GM23338 (cell line): ENCODE measurements around the gene CPM. TPM values are rescaled to one million over a fixed set of nuclear protein-coding genes. Genes with fewer than 3 reads are reported as not detected.

Experiments used
- ATAC-seq: fragments of 200-7000 bp; cut with Tn5 transposase; 3 replicates; pipeline ENCODE4 v1.9.1; 2020
- DNase-seq: peaks from one replicate; pipeline ENCODE4 v3.0.0-alpha.2; 2015; ENCODE audit warnings: low spot score
- H2AFZ ChIP-seq: fragments of 200-600 bp; sonication (generic); 2 replicates; pipeline ENCODE4 v1.8.0; 2016; ENCODE audit warnings: antibody characterized with exemption, mild to moderate bottlenecking, moderate library complexity
- H3F3A ChIP-seq: fragments of 200-600 bp; sonication (generic); replicated peaks from 2 replicates; pipeline ENCODE4 v1.8.0; 2017; ENCODE audit warnings: antibody characterized with exemption, mixed run types, low read depth
- H3K27ac ChIP-seq: fragments of 200-600 bp; sonication (generic); 2 replicates; pipeline ENCODE4 v1.6.1; 2016; ENCODE audit warnings: low read depth
- H3K27me3 ChIP-seq: fragments of 200-600 bp; sonication (generic); 2 replicates; pipeline ENCODE4 v1.8.0; 2016; ENCODE audit warnings: mild to moderate bottlenecking, mixed run types, moderate library complexity; ENCODE audit not compliant: insufficient read depth
- H3K36me3 ChIP-seq: fragments of 200-600 bp; sonication (generic); 2 replicates; pipeline ENCODE4 v1.8.0; 2016; ENCODE audit warnings: mild to moderate bottlenecking; ENCODE audit not compliant: insufficient read depth
- H3K4me1 ChIP-seq: fragments of 200-600 bp; sonication (generic); 2 replicates; pipeline ENCODE4 v1.8.0; 2016; ENCODE audit warnings: mild to moderate bottlenecking, moderate library complexity; ENCODE audit not compliant: insufficient read depth
- H3K4me2 ChIP-seq: fragments of 200-600 bp; sonication (generic); 2 replicates; pipeline ENCODE4 v1.7.1; 2017; ENCODE audit warnings: mixed run types
- H3K4me3 ChIP-seq: fragments of 200-600 bp; sonication (generic); 2 replicates; pipeline ENCODE4 v1.6.1; 2016; ENCODE audit warnings: mixed run types
- H3K79me2 ChIP-seq: fragments of 200-600 bp; sonication (generic); replicated peaks from 2 replicates; pipeline ENCODE4 v1.8.0; 2017; ENCODE audit warnings: mild to moderate bottlenecking; ENCODE audit not compliant: insufficient read depth
- H3K9me2 ChIP-seq: fragments of 200-600 bp; sonication (generic); 2 replicates; pipeline ENCODE4 v1.8.0; 2017; ENCODE audit not compliant: insufficient read depth
- H4K20me1 ChIP-seq: fragments of 200-600 bp; sonication (generic); replicated peaks from 2 replicates; pipeline ENCODE4 v1.8.0; 2017; ENCODE audit warnings: mild to moderate bottlenecking; ENCODE audit not compliant: insufficient read depth
- H3K27ac Mint-ChIP-seq: 2 replicates; pipeline ENCODE4 v1.8.0; 2020; ENCODE audit warnings: inconsistent platforms, mild to moderate bottlenecking, moderate library complexity, mixed read lengths
- H3K27me3 Mint-ChIP-seq: 3 replicates; pipeline ENCODE4 v1.8.0; 2022; ENCODE audit warnings: low read depth, mild to moderate bottlenecking, moderate library complexity, mixed read lengths, inconsistent platforms; ENCODE audit not compliant: insufficient read depth, poor library complexity
- H3K36me3 Mint-ChIP-seq: 3 replicates; pipeline ENCODE4 v1.8.0; 2021; ENCODE audit warnings: low read depth, mild to moderate bottlenecking, inconsistent platforms, moderate library complexity, mixed read lengths
- H3K4me1 Mint-ChIP-seq: 3 replicates; pipeline ENCODE4 v1.8.0; 2020; ENCODE audit warnings: mild to moderate bottlenecking, inconsistent platforms, mixed read lengths
- H3K4me3 Mint-ChIP-seq: 3 replicates; pipeline ENCODE4 v1.8.0; 2021; ENCODE audit warnings: moderate library complexity, mild to moderate bottlenecking, inconsistent platforms, mixed read lengths
- H3K9me3 Mint-ChIP-seq: 3 replicates; pipeline ENCODE4 v1.8.0; 2020; ENCODE audit warnings: moderate library complexity, mild to moderate bottlenecking, inconsistent platforms, mixed read lengths
- CREB1 ChIP-seq: fragments of 250-450 bp; sonication (Bioruptor Pico); IDR thresholded peaks from 2 replicates; pipeline ENCODE4 v1.5.0; 2020; ENCODE audit warnings: low read depth, mild to moderate bottlenecking, moderate library complexity
- EZH2 ChIP-seq: fragments of 200-600 bp; sonication (generic); IDR thresholded peaks from one replicate; pipeline ENCODE4 v1.8.0; 2017; ENCODE audit warnings: antibody characterized with exemption, mild to moderate bottlenecking, low read depth; ENCODE audit not compliant: unreplicated experiment
- EZH2phosphoT487 ChIP-seq: fragments of 200-600 bp; sonication (generic); IDR thresholded peaks from one replicate; pipeline ENCODE4 v1.8.1; 2018; ENCODE audit warnings: antibody characterized with exemption; ENCODE audit not compliant: unreplicated experiment
- JUNB ChIP-seq: IDR thresholded peaks from one replicate; pipeline ENCODE4 v1.6.1; 2016; ENCODE audit warnings: antibody characterized with exemption; ENCODE audit not compliant: unreplicated experiment
- NANOG ChIP-seq: IDR thresholded peaks from 2 replicates; pipeline ENCODE4 v1.6.1; 2016; ENCODE audit warnings: antibody characterized with exemption, borderline replicate concordance
- POLR2AphosphoS5 ChIP-seq: IDR thresholded peaks from 2 replicates; pipeline ENCODE4 v1.6.1; 2016; ENCODE audit warnings: antibody characterized with exemption, low read depth
- REST ChIP-seq: IDR thresholded peaks from one replicate; pipeline ENCODE4 v1.6.1; 2018; ENCODE audit warnings: antibody characterized with exemption; ENCODE audit not compliant: unreplicated experiment
- STAT1 ChIP-seq: IDR thresholded peaks from one replicate; pipeline ENCODE4 v1.6.1; 2016; ENCODE audit warnings: antibody characterized with exemption; ENCODE audit not compliant: unreplicated experiment
- ZNF114 ChIP-seq: fragments of 250-450 bp; sonication (Bioruptor Pico); IDR thresholded peaks from 2 replicates; pipeline ENCODE4 v1.5.0; 2020; ENCODE audit warnings: mild to moderate bottlenecking, moderate library complexity
- ZNF331 ChIP-seq: fragments of 250-450 bp; sonication (Bioruptor Pico); IDR thresholded peaks from 2 replicates; pipeline ENCODE4 v1.5.0; 2020; ENCODE audit warnings: low read depth, mild to moderate bottlenecking, moderate library complexity
- ZNF462 ChIP-seq: fragments of 250-450 bp; sonication (Bioruptor Pico); IDR thresholded peaks from 2 replicates; pipeline ENCODE4 v1.5.0; 2020; ENCODE audit warnings: mild to moderate bottlenecking, moderate library complexity
- polyA plus RNA-seq: library from polyadenylated mRNA; unstranded; fragments of >200 nt; fragmentation: Nextera tagmentation; extraction: Ambion mirVana; gene quantifications from 2 replicates; pipeline ENCODE4 v1.2.1, GENCODE V29; 2016
- total RNA-seq: library from RNA; depleted of rRNA; stranded (reverse); fragments of >200 nt; shearing (Covaris generic); gene quantifications from 2 replicates; pipeline ENCODE4 v1.2.3, GENCODE V29; 2014
- TF ChIP-seq, protein P1 (sequence below), 2 experiments: fragments of 200-600 bp in 1 of 2; sonication (generic) in 1 of 2; conservative IDR thresholded peaks; 2 replicates each; pipeline versions ENCODE4 v1.5.1 to v1.6.1; 2016 to 2017; ENCODE audit warnings: antibody characterized with exemption in 2 of 2, low read depth in 2 of 2, mild to moderate bottlenecking in 2 of 2, moderate library complexity in 1 of 2
- TF ChIP-seq, protein P2 (sequence below): IDR thresholded peaks from 2 replicates; pipeline ENCODE4 v1.6.1; 2016; ENCODE audit warnings: antibody characterized with exemption

Gene CPM
- total and polyA plus RNA-seq, 2 experiments from 2014 or later: 0.37 to 5.8 TPM

DNA sequence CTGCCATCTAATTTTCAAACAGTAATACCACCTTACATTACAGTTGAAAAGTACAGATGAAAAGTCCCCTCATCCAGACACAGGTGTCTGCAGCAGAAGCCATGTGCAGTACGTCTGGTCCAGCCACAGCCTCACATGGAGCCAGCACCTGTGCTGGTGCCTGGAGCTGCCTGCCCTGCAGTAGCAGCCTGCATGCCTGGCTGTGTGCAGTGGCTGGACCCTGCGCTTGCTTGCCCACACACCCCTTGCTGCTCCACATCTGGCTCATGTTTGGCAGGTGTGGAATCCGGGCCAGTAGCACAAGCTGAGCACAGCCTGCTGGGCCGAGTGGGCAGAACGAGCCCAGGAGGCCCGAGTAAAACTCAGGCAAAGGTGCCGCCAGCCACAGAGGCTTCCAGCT is 21.8 kb upstream of the CPM start:
- Histone ChIP-seq H3F3A (no peaks in the 10 kb centered on the region), H3K9me2 (no peaks in the 10 kb centered on the region), H3K27ac (no peak overlapping the region), H3K79me2 (no peaks in the 10 kb centered on the region), H3K27me3 (no peaks in the 10 kb centered on the region), H3K4me1 (no peaks in the 10 kb centered on the region), H4K20me1 (no peaks in the 10 kb centered on the region), H3K4me2 (no peak overlapping the region), H2AFZ (no peak overlapping the region), H3K4me3 (no peak overlapping the region), H3K36me3 (no peaks in the 10 kb centered on the region)
- ATAC-seq (no peak), DNase-seq (no peak)
- Mint-ChIP-seq H3K4me1 (no peaks in the 10 kb centered on the region), H3K36me3 (peaks cover 12% of the 10 kb centered on the region), H3K4me3 (no peak overlapping the region), H3K27me3 (no peaks in the 10 kb centered on the region), H3K27ac (no peak overlapping the region), H3K9me3 (peaks cover 16% of the 10 kb centered on the region)
- TF ChIP-seq REST (no peak), ZNF114 (CRISPR knock-in tag) (no peak), CREB1 (CRISPR knock-in tag) (no peak), JUNB (no peak), EZH2 (no peak), STAT1 (no peak), ZNF462 (CRISPR knock-in tag) (no peak), NANOG (no peak), POLR2AphosphoS5 (no peak), ZNF331 (CRISPR knock-in tag) (no peak), EZH2phosphoT487 (no peak)
- TF ChIP-seq, protein P1, sequence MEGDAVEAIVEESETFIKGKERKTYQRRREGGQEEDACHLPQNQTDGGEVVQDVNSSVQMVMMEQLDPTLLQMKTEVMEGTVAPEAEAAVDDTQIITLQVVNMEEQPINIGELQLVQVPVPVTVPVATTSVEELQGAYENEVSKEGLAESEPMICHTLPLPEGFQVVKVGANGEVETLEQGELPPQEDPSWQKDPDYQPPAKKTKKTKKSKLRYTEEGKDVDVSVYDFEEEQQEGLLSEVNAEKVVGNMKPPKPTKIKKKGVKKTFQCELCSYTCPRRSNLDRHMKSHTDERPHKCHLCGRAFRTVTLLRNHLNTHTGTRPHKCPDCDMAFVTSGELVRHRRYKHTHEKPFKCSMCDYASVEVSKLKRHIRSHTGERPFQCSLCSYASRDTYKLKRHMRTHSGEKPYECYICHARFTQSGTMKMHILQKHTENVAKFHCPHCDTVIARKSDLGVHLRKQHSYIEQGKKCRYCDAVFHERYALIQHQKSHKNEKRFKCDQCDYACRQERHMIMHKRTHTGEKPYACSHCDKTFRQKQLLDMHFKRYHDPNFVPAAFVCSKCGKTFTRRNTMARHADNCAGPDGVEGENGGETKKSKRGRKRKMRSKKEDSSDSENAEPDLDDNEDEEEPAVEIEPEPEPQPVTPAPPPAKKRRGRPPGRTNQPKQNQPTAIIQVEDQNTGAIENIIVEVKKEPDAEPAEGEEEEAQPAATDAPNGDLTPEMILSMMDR (conservative IDR thresholded peaks at IDR 0.05; ENCODE audit: low read depth in 2 of 2): no peak
- TF ChIP-seq, protein P2, sequence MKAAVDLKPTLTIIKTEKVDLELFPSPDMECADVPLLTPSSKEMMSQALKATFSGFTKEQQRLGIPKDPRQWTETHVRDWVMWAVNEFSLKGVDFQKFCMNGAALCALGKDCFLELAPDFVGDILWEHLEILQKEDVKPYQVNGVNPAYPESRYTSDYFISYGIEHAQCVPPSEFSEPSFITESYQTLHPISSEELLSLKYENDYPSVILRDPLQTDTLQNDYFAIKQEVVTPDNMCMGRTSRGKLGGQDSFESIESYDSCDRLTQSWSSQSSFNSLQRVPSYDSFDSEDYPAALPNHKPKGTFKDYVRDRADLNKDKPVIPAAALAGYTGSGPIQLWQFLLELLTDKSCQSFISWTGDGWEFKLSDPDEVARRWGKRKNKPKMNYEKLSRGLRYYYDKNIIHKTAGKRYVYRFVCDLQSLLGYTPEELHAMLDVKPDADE: no peak
